ENCODE measurements around the gene CA9.

Gene CA9

DNA sequence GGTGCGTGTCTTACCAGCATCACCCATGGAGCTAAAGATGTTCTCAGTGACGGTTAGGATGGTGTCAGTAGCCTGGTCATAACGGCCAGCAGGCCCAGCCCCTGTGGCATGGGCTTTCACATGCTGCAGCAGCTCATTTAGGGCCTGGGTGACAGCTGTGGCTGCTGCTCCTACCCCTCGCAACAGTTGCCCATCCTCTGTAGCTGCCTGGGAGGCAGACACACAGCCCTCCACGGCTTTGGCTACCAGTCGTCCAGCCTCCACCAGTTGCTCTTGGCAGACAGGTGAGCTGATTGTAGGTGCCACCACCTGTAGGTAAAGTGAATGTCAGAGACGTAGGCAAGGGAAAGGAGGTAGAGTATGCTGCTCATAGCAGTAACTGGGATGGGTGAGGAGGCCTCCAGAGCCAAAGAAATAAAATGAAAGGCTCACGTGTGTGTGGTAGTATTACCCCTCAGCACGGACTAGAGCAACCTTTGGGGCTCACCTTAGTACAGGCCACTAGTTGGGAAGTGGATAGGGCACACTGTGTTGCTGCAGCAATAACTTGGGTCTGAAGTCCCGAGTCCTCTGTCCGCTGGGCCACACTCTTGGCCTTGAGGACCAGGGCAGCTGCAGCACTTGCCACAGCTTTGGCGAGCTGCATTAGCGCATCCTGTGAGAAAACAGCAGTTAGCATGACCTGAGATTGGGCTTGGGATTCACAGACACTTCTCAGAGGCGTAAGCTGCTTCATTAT, 43.6 kb downstream of the CA9 start:
- DNase-seq (ENCODE audit: low read depth in 2 of 2) = no peak

GRCh38 chr9:35718721-35719511, 45.2 kb downstream of the CA9 start:
- DNase-seq (ENCODE audit: low read depth in 2 of 2) = no peak

DNA sequence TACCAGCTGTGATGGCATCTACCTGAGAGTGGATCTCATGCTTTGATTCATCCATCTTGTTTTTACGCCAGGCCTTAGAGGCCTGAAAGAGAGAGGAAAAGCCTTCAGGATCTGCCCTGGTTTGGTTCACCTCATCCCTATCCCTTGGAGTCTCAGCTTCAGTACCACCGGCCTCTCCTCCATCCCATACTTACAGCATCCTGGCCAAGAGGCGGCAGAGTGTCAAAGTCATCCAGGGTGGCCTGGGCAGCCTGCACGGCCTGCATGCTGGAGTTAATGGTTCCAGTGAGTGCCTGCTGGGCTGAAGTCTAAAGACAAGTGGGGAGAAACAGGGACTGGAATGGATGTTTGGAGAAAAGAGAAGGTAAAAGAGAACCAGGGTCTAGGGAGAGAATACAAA, 45.8 kb downstream of the CA9 start:
- no peak for DNase-seq (ENCODE audit: low read depth in 2 of 2)

DNA sequence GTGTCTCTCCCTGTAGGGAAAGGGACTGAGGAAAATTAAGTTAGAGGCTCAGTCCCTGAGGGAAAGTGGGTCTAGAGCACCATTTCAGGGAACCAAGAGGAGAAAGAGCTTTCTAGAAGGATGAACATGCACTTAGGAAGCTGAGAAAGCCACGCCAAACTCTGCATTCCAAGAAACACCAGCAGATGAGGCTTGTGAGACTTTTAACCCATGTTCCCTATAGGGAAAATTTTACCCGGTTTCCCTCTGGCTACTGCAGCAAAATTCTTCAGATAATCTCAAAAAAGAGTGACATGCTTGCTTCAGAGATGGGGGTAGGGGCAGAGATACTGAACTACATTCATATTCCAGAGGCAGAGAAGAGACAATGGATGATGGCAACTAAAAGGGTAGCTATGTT, 49.7 kb downstream of the CA9 start:
- DNase-seq (ENCODE audit: low read depth in 2 of 2) = no peak

DNA sequence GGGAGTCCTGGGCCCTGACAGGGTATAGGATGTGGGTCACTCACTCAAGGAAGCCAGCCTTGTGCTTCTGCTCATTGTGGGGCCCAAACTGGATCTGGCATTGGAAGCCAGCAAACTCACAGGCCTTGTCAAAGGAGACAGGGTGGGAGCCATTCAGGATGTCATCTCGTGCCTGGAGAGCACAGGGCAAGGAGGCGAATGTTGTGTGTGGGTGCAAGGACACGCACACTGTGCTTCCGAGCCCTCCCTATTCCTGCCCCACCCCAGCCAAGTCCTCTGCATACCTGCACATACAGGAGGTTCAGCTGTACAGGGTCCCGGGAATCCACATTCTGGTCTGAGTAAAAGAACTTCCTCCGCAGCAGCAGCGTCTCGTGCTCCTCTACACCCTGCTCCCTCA, 50.2 kb downstream of the CA9 start:
- no peak for DNase-seq (ENCODE audit: low read depth in 2 of 2)

GRCh38 chr9:35725362-35725761, 51.6 kb downstream of the CA9 start:
- DNase-seq (ENCODE audit: low read depth in 2 of 2) = no peak

DNA sequence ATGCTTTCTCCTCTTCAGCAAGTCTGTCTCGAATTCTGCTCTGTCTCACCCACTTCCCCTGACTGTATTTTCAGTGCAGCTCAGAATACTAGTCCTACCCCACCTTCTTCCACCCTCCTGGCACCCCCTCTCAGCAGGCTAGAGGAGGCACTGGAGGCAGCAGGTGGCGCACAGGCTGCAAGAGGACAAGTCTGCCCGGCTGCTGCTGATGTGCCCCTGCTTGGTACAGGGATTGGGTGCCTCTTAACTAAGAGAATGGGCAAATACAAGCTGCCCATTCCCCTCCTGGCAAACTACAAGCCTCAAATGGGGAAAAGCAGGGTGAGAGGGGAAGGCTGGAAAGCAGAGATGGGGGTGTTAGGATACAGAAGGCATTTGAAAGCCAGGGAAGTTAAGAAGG, 53.2 kb downstream of the CA9 start:
- no peak for DNase-seq (ENCODE audit: low read depth in 2 of 2)

GRCh38 chr9:35727676-35728040, 53.9 kb downstream of the CA9 start:
- DNase-seq (ENCODE audit: low read depth in 2 of 2) = no peak

DNA sequence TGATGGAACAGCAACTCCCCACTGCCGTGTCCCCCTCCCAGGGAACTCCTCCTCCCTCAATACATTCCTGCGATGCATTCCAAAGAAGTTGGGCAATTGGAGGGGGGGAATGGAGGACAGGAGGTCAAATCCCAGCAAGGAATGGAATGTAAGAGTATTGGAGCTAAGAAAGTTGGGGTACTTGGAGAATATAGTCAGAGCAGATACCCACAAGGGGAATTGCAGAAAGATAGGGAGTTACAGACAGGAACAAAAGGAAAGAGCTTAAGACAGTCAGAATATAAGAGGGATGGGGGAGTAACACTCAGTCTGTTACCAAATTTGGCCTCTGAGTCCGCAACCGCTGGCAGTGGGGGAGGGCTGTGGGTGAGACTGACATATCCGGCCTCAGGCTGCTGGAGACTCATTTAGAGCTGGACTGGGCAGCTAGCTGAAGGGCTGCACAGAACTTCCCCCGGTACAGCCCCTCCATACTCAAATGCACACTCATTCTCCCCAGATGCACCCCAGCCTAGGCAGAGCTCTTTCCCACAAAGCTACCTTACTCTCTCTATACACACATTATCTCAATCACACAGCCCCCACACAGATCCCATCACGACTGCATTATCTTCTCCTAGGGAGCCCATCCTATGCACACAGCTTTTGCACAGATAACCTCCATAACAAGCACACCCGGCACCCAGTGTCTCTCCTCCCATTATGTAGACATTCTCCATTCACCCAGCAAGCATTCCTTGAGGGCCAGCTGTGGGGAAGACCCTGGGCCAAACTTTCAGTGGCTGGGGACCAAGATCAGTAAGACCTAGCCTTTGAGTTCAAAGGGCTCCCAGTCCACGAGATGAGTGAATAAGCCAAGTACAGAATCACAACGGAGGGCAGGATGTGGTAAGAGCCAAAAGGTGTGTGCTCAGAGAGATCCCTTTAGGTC, 54.6 kb downstream of the CA9 start:
- DNase-seq (ENCODE audit: low read depth in 2 of 2) = no peak

- DNase-seq (ENCODE audit: low read depth in 2 of 2) = no peak
Observed at GRCh38 chr9:35729101-35729500, 55.4 kb downstream of the CA9 start.

DNA sequence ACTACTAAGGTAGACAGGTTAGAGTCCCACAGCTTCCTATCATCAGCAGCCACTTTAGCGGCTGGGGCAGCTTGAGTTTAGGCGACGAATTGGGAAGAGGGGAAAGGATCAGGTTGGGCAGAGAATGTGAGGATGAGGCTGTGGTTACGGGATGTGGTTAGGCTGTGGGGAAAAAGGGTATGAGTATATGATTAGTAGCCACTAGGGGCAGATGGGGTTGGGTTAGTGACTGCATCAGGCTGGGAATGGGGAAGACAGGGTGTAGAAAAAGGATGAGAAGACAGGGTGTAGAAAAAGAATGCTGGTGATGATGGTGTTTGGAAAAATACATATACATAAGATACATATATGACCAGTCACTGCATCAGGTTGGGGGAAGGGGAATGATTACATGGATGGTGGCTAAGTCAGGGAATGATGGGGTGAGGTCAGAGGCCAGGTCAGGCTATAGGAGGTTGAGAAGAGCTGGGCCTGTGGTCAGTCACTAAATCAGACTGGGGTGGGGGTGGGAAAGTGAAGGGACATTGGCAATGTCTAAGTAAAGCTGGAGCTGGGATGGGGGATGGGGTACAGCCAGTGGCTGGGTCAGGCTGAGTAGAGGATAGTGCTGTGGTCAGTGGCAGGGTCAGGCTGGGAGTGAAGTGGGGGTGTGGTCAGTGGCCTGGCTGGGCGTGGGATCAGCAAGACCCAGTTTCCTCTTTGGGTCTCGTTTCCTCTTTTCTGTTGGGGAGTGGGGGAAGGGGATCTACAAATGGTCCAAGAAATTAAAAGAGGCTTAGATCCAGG, 56.2 kb downstream of the CA9 start:
- DNase-seq (ENCODE audit: low read depth in 2 of 2) = no peak

- DNase-seq (ENCODE audit: low read depth in 2 of 2) = no peak
Observed at GRCh38 chr9:35730486-35730854, 56.7 kb downstream of the CA9 start.

All from stimulated activated CD4-positive, alpha-beta T cell treated with anti-CD3 and anti-CD28 coated beads, Interleukin-1b, Interleukin-23, amount 100 ng/mL, for 4 hours (primary cell).